ENCODE data around the gene TTPAL.

- no peak for TF ChIP-seq CTCF (conservative IDR thresholded peaks at IDR 0.05; ENCODE audit: low read length)
- TF ChIP-seq EZH2phosphoT487 (IDR thresholded peaks at IDR 0.05; ENCODE audit: borderline replicate concordance, low read depth, low read length): no peak
Measured at GRCh38 chr20:44532981-44533331, 57.3 kb downstream of the TTPAL start.
